Stimulated activated CD4-positive, alpha-beta T cell treated with anti-CD3 and anti-CD28 coated beads, Interleukin-1b, Interleukin-23, amount 100 ng/mL, for 1 hour (primary cell): Measurements from ENCODE around the gene SCYGR7.

ENCODE experiments used
- DNase-seq, 2 donors: peaks; one replicate each; pipeline ENCODE4 v3.0.0-alpha.2; 2020; ENCODE audit warnings: low read depth in 2 of 2

SCYGR7 gene

GRCh38 chr2:227759411-227760118 is 31.4 kb downstream of the SCYGR7 start:
- DNase-seq: no peak

DNA sequence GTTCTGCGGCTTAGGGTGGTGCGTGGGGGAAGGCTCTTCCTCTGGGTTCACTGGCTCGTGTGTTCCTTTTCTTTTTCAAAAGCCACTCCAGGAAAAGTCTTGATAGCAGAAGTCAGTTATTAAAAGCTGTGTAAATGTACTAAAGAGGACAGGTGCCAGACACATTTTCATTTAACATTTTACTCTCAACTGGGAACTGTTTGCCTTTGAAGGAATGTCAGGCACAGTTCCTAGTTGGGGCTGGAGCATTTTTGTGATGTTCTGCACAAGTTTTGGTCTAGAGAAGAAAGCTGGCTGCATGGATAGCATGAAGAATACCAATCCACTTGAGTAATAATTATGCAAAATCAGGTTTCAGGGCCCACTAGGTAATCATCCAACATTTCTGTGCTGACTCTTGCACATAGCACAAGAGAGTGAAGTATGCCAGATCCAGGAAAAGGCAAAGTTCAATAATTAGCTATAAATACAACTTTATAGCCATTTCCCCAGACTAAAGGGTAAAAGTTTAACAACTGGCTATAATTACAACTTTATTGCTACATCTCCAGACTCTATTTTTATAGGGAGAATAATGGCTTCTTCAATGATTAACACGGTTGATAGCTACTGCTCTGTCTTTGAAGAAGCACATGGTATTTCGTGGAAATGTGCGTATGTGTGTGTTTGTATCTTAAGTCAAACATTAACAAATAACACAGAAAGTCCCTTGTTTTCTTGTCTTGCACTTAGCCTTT is 33.8 kb downstream of the SCYGR7 start:
- no peak for DNase-seq

DNA sequence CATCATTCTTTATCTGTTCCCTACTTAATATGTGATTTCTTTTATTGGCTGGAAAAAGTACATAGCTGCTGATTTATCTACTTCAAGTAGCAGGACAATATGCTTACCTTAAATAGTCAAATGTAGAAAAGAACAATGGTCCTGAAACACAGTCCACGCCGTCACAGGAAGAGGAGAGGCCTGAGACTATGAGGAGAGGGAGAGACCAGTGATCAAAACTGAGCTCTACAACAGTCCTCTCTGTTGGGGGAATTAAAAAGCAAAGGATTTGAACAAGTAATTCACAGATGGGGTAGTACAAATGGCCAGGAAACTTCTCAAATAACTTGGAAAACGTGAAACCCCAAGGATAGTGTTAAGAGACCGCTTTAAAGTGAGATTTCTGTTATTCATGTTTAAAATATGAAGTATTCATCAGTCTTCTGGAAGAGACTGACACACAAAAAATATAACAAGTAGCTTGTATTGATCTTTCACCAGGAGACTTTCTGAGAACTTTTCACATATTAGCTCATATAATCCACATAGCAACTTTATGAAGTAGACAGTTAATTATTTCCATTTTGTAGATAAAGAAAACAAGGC is 37.7 kb downstream of the SCYGR7 start:
- DNase-seq: no peak

DNA sequence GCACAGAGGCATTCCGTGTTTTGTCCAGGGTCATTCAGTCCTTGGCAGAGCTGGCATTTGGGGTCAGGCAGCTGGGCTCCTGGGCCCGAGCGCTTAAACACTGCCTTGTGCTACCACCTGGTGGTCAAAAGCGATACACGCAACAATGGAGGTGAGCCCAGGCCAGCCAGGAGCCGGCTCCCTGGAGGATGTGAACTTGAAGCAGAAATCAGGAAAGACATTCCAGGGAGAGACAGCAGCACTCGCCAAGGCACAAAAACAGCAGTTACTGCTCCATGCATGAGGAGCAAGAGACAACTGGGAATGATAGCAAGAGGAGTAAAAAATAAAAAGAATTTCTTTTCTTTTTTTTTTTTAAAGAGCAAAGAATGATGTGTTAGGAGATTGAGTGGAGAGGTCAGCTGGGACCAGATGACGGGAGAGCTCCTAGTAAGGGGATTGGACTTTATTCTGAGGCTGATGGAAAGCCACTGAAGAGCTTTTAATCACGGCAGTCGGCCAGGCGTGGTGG is 38.3 kb downstream of the SCYGR7 start:
- peak; percentile 15 to 34 for DNase-seq

DNA sequence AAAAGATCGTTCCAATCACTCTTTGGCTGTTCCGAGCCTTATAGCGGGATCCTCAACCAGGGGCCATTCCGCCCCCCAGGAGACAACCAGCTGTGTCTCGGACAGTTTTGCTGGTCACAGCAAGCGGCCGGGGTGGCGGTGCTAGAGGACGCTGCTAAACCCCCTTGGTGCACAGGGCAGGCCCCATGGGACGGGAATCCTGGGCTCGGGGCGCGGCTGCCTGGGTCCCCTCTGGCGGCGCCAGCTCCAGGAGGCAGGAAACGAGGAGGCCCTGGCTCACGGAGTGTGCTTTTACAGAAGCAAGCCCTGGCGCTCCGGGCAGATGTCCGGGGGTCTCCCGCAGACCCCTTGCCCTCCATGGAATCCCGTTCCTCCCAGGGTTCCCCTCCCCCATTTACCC is 39.7 kb downstream of the SCYGR7 start:
- DNase-seq: no peak

GRCh38 chr2:227772197-227772661 is 44.1 kb downstream of the SCYGR7 start:
- no peak for DNase-seq

DNA sequence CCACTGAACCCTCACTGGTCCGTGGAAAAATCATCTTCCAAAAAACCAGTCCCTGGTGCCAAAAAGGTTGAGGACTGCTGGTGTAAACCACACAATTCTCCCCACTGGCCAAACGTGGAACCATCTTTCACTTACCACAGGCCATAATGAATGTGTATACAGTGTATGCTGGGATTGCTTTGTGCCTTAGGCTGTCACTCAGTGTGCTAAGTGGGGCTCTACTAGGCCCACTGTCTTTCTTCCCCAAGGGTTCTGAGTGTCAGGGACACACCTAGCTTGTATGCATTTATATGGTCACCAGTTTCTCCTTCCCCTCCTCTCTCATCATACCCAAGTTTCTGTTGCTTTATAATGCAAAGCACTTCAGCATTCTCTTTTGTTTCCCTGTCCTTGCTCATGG is 44.8 kb downstream of the SCYGR7 start:
- DNase-seq: no peak

- no peak for DNase-seq
Measured at GRCh38 chr2:227774011-227774624, 46.0 kb downstream of the SCYGR7 start.

GRCh38 chr2:227774895-227775842 is 47.0 kb downstream of the SCYGR7 start:
- no peak for DNase-seq
